ENCODE results near the gene NAT14. TPM values are rescaled to one million over a fixed set of nuclear protein-coding genes. Genes with fewer than 3 reads are reported as not detected.

Gene NAT14
- total RNA-seq, 1 experiment from 2014 or later = 49.6 TPM

GRCh38 chr19:55486043-55486970 lies 1.3 kb downstream of the NAT14 start:
- H3K27me3 Mint-ChIP-seq (ENCODE audit: unreplicated experiment) = peaks cover 9% of the 10 kb centered on the region
- no peaks in the 10 kb centered on the region for H3K9me3 Mint-ChIP-seq (ENCODE audit: low read depth, unreplicated experiment)
- peaks cover 58% of the 10 kb centered on the region for H3K36me3 Mint-ChIP-seq (ENCODE audit: insufficient read depth, unreplicated experiment)
- no TSS peak for BruUV-seq (replicated peaks)
- DNase-seq = no peak
- H3K27ac Mint-ChIP-seq (ENCODE audit: unreplicated experiment) = peak overlapping the region; percentile 78
- intact Hi-C loops (cut with micrococcal nuclease; ENCODE audit: unreplicated experiment) = no loop called here
- H3K4me3 Mint-ChIP-seq (ENCODE audit: low read depth, unreplicated experiment) = peak overlapping the region; percentile 64
- CTCF ChIA-PET = interaction anchor here (0.8 to 1.9 kb wide), 3 partner anchors 9 to 19 kb away, joined by 3 to 8 read pairs (median 4); no protein-coding TSS in a partner anchor
- H3K4me1 Mint-ChIP-seq (ENCODE audit: low read depth, unreplicated experiment) = peaks cover 9% of the 10 kb centered on the region
- TF ChIP-seq, protein P1, sequence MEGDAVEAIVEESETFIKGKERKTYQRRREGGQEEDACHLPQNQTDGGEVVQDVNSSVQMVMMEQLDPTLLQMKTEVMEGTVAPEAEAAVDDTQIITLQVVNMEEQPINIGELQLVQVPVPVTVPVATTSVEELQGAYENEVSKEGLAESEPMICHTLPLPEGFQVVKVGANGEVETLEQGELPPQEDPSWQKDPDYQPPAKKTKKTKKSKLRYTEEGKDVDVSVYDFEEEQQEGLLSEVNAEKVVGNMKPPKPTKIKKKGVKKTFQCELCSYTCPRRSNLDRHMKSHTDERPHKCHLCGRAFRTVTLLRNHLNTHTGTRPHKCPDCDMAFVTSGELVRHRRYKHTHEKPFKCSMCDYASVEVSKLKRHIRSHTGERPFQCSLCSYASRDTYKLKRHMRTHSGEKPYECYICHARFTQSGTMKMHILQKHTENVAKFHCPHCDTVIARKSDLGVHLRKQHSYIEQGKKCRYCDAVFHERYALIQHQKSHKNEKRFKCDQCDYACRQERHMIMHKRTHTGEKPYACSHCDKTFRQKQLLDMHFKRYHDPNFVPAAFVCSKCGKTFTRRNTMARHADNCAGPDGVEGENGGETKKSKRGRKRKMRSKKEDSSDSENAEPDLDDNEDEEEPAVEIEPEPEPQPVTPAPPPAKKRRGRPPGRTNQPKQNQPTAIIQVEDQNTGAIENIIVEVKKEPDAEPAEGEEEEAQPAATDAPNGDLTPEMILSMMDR (IDR thresholded peaks at IDR 0.05; ENCODE audit: unreplicated experiment) = no peak

GRCh38 chr19:55486971-55487923 lies 2.3 kb downstream of the NAT14 start:
- intact Hi-C loops (cut with micrococcal nuclease; ENCODE audit: unreplicated experiment) = no loop called here
- BruUV-seq (replicated peaks) = no TSS peak
- TF ChIP-seq, protein P1 (IDR thresholded peaks at IDR 0.05; ENCODE audit: unreplicated experiment) = no peak
- peaks cover 58% of the 10 kb centered on the region for H3K36me3 Mint-ChIP-seq (ENCODE audit: insufficient read depth, unreplicated experiment)
- H3K4me1 Mint-ChIP-seq (ENCODE audit: low read depth, unreplicated experiment) = peaks cover 9% of the 10 kb centered on the region
- H3K27me3 Mint-ChIP-seq (ENCODE audit: unreplicated experiment) = peaks cover 19% of the 10 kb centered on the region
- H3K4me3 Mint-ChIP-seq (ENCODE audit: low read depth, unreplicated experiment) = no peak overlapping the region
- H3K27ac Mint-ChIP-seq (ENCODE audit: unreplicated experiment) = peak overlapping the region; percentile 15
- DNase-seq = no peak
- no peaks in the 10 kb centered on the region for H3K9me3 Mint-ChIP-seq (ENCODE audit: low read depth, unreplicated experiment)
- CTCF ChIA-PET = no interaction called here

DNA sequence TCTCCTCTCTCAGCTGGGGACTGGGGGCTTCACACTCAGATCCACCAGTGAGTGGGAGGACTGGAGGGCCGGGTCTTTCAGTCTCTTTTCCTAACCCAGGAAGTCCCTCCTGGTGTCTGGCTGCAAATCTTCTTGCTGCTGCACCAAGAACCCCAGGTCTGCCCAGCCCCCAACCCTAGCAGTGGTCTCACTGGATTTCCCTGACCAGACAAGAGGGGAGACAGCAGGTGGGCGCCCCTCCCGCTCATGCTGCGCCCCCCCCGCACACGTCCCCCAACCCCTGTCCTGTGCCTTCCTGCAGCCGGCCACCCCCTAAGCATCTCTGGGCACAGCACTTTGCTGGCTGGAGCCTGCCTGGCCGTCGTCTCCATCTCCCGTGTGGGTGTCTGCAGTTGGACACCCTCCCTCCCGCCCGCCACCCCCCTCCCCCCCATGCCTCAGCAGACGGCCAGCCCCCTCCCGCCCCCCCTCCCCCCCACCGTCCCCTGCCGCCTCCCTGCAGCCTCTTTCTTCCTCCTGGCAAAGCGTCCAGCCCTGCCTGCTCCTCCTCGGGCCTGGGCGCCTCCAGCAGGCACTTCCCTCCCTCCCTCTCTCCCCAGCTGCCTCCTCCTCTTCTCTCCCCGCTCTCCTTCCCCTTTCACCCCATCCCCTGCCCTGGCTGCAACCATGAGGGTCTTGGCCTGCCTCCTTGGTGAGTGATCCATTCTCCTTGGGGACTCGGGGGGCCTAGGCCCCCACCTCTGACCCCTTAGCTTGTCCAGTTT lies 3.1 kb downstream of the NAT14 start, which contains the start of gene SSC5D:
Gene SSC5D (plus strand): TSS at position 513 of the 764 bp plus-strand sequence. CDS start 154 bp downstream, at position 667.
- TF ChIP-seq, protein P1 (IDR thresholded peaks at IDR 0.05; ENCODE audit: unreplicated experiment) = no peak
- H3K27me3 Mint-ChIP-seq (ENCODE audit: unreplicated experiment) = peaks cover 27% of the 10 kb centered on the region
- H3K4me3 Mint-ChIP-seq (ENCODE audit: low read depth, unreplicated experiment) = no peak within 1 kb of the TSS
- BruUV-seq (replicated peaks) = no TSS peak
- H3K27ac Mint-ChIP-seq (ENCODE audit: unreplicated experiment) = peak within 1 kb of the TSS; percentile 15
- no peaks in the 10 kb centered on the region for H3K9me3 Mint-ChIP-seq (ENCODE audit: low read depth, unreplicated experiment)
- intact Hi-C loops (cut with micrococcal nuclease; ENCODE audit: unreplicated experiment) = no loop called here
- no peak for DNase-seq
- peaks cover 9% of the 10 kb centered on the region for H3K4me1 Mint-ChIP-seq (ENCODE audit: low read depth, unreplicated experiment)
- CTCF ChIA-PET = interaction anchor here (0.7 kb wide), 1 partner anchor 826 kb away, joined by 3 read pairs; no protein-coding TSS in a partner anchor
- peaks cover 52% of the 10 kb centered on the region for H3K36me3 Mint-ChIP-seq (ENCODE audit: insufficient read depth, unreplicated experiment)

Measured in Calu3 (cell line).